Measurements from ENCODE around the gene KCNIP3.

The KCNIP3 gene

GRCh38 chr2:95314964-95315611 lies 17.9 kb downstream of the KCNIP3 start:
- DNase-seq = no peak

GRCh38 chr2:95315801-95316411 lies 18.8 kb downstream of the KCNIP3 start:
- DNase-seq = no peak

GRCh38 chr2:95316466-95317122 lies 19.4 kb downstream of the KCNIP3 start:
- DNase-seq = no peak

- DNase-seq = no peak
Measured at GRCh38 chr2:95317123-95317500, 20.0 kb downstream of the KCNIP3 start.

- no peak for DNase-seq
Measured at GRCh38 chr2:95317665-95318425, 20.7 kb downstream of the KCNIP3 start.

- no peak for DNase-seq
Measured at GRCh38 chr2:95318431-95319220, 21.5 kb downstream of the KCNIP3 start.

- no peak for DNase-seq
Measured at GRCh38 chr2:95319481-95320343, 22.6 kb downstream of the KCNIP3 start.

- DNase-seq = no peak
Measured at GRCh38 chr2:95320344-95320712, 23.2 kb downstream of the KCNIP3 start.

GRCh38 chr2:95320986-95321767 lies 24.0 kb downstream of the KCNIP3 start:
- no peak for DNase-seq

- DNase-seq = no peak
Measured at GRCh38 chr2:95323347-95324155, 26.4 kb downstream of the KCNIP3 start.

GRCh38 chr2:95325026-95325425 lies 27.9 kb downstream of the KCNIP3 start:
- no peak for DNase-seq

- no peak for DNase-seq
Measured at GRCh38 chr2:95325590-95326432, 28.7 kb downstream of the KCNIP3 start.

- no peak for DNase-seq
Measured at GRCh38 chr2:95326433-95327140, 29.4 kb downstream of the KCNIP3 start.

GRCh38 chr2:95327861-95328260 lies 30.7 kb downstream of the KCNIP3 start:
- no peak for DNase-seq

GRCh38 chr2:95328358-95329125 lies 31.4 kb downstream of the KCNIP3 start:
- no peak for DNase-seq

GRCh38 chr2:95329401-95329800 lies 32.3 kb downstream of the KCNIP3 start:
- DNase-seq = no peak

Data from activated gamma-delta T cell treated with Interleukin-2 at 50 U/mL for 16 hours (primary cell).